Measurements from ENCODE around the gene PGAP3. TPM values are rescaled to one million over a fixed set of nuclear protein-coding genes. Genes with fewer than 3 reads are reported as not detected.

The PGAP3 gene
- total RNA-seq, 1 experiment from 2014 or later: 29.0 TPM

- Mint-ChIP-seq H3K27me3 (ENCODE audit: low read depth) (peaks cover 52% of the 10 kb centered on the region), H3K4me1 (peaks cover 33 to 50% of the 10 kb centered on the region in 2 experiments), H3K9me3 (no peaks in the 10 kb centered on the region; a peak in 1 of 5 replicates), H3K36me3 (ENCODE audit: insufficient read depth in 1 of 3, low read depth in 3 of 3) (peaks cover 4 to 17% (median 11%) of the 10 kb centered on the region in 3 experiments; a peak in 6 of 7 replicates), H3K4me3 (peak within 1 kb of the TSS in 1 of 2 experiments; percentile 69; a peak in 2 of 5 replicates), H3K27ac (peak within 1 kb of the TSS in 1 of 3 experiments; percentile 69; a peak in 1 of 7 replicates)
- H4K5ac ChIP-seq (ENCODE audit: insufficient read length, low read depth, low read length): no peak within 1 kb of the TSS
- H4K20me1 ChIP-seq (ENCODE audit: control insufficient read depth, insufficient read depth, insufficient read length): no peaks in the 10 kb centered on the region
- H3K4me2 ChIP-seq (ENCODE audit: insufficient read depth, insufficient read length, low read length): peak within 1 kb of the TSS; percentile 10
- H3K18ac ChIP-seq (ENCODE audit: insufficient read length, low read depth, low read length): no peak within 1 kb of the TSS
- no peak within 1 kb of the TSS for H2AFZ ChIP-seq (ENCODE audit: low read length)
- H4K8ac ChIP-seq (replicated peaks; ENCODE audit: insufficient read length, low read depth, low read length): no peak within 1 kb of the TSS
- no peak within 1 kb of the TSS for H3K4ac ChIP-seq (ENCODE audit: low read depth, low read length)
- peaks cover 6% of the 10 kb centered on the region; the same call in 1 of the 2 replicates for H3K4me1 ChIP-seq (ENCODE audit: insufficient read depth, low read length)
- no peak within 1 kb of the TSS for H3K23ac ChIP-seq (ENCODE audit: insufficient read length, low read depth, low read length)
- DNase-seq: no peak
- H3K14ac ChIP-seq (ENCODE audit: insufficient read depth, low read length): no peak within 1 kb of the TSS
- no peak within 1 kb of the TSS for H2BK120ac ChIP-seq (ENCODE audit: low read depth, low read length, poor library complexity, severe bottlenecking)
- H2BK5ac ChIP-seq (ENCODE audit: insufficient read length, low read length): no peak within 1 kb of the TSS
- no peak within 1 kb of the TSS for H3K9ac ChIP-seq (ENCODE audit: extremely low read depth, insufficient read length, low read length)
- no peak within 1 kb of the TSS for H3K27ac ChIP-seq (ENCODE audit: insufficient read length, low read depth, low read length)
- H2BK12ac ChIP-seq (ENCODE audit: insufficient read length, low read depth, low read length): no peak within 1 kb of the TSS
- no peaks in the 10 kb centered on the region for H3K79me1 ChIP-seq (ENCODE audit: insufficient read depth, low read depth, low read length, poor library complexity, severe bottlenecking)
- peaks cover 6% of the 10 kb centered on the region for H3K23me2 ChIP-seq (ENCODE audit: insufficient read length, low read depth, low read length, poor library complexity, severe bottlenecking)
- no peak within 1 kb of the TSS for H2BK20ac ChIP-seq (ENCODE audit: low read depth, low read length, poor library complexity, severe bottlenecking)
- H3K9me3 ChIP-seq (ENCODE audit: control insufficient read depth, low read depth, low read length): no peaks in the 10 kb centered on the region
- H2AK5ac ChIP-seq (ENCODE audit: insufficient read length, low read length): no peak within 1 kb of the TSS
- H2BK15ac ChIP-seq (ENCODE audit: low read depth, low read length): no peak within 1 kb of the TSS
- H3T11ph ChIP-seq (ENCODE audit: low read length): no peak within 1 kb of the TSS
- H3K27me3 ChIP-seq (ENCODE audit: insufficient read depth, low read length): peaks cover 3% of the 10 kb centered on the region; the same call in 1 of the 2 replicates
- WGBS (ENCODE audit: extremely low coverage, insufficient read length, low lambda C conversion rate): no CpG with 5 or more reads among the region's 15 CpGs
- no peak within 1 kb of the TSS for H3K56ac ChIP-seq (ENCODE audit: insufficient read length, low read depth, low read length)
- TF ChIP-seq CTCF (conservative IDR thresholded peaks at IDR 0.05): no peak
- H4K91ac ChIP-seq (ENCODE audit: insufficient read length, low read depth, low read length): no peak within 1 kb of the TSS
- no peaks in the 10 kb centered on the region for H3K79me2 ChIP-seq (ENCODE audit: insufficient read depth, low read length)
These were observed 23.0 kb downstream of the PGAP3 start, which contains the start of gene TCAP for GRCh38 chr17:39664581-39665561. Gene TCAP, plus strand, starts transcription at chr17:39665349. Its CDS starts 11 bp downstream, at chr17:39665360.
